ENCODE results near the gene CD38.

CD38 gene

DNA sequence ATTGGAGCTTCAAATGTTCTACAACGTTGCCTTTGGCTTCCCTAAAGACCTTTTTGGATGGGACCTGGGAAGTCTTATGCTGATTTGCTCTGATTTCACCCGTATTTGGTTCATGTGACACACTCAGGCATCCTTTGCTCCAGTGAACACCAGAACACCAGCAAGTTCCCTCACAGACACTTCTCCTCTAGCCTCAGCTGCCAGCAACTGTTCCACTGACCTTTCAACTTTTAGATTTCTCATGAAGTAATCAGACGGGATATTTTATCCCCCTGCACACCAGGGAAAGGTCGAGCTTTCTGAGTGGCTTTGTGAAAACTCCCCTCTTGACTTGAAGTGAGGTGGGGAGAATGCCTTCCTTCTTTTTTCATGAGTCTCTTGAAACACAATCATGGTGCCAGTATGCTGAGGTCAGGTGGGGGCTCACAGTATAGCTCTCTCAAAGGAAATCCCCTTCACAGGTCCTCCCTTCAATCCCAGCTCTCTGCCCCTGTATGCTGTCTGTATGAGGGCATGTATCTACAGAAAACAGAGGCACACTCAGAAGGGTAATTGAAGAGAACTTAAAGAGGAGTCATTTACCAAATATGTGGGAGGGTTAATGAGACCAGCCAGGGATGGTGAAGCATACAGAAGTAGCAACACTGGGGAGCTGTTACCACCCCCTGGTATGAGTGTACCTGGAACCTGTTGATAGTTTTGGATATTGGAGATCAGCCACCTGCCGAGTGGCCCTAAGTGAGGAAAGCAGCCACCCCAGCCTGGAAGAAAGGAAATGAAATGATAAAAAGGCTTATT lies 97.7 kb downstream of the CD38 start (continued):
- TF ChIP-seq ZNF560 (tag by site-specific recombination; IDR thresholded peaks at IDR 0.05; ENCODE audit: borderline replicate concordance) = no peak

DNA sequence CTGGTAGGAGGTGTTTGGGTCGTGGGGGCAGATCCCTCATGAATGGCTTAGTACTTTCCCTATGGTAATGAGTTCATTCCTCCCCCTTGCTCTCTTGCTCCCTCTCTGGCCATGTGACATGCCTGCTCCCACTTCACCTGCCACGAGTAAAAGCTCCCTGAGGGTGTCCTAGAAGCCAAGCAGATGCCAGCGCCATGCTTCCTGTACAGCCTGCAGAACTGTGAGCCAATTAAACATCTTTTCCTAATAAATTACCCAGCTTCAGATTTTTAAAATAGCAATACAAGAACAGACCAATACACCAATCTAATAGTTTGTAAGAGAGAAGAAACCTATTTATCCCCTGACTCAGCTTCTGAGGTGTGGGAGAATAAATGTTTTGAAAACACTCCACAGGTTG lies 99.9 kb downstream of the CD38 start:
- ChIA-PET POLR2A (no interaction called here), CTCF (interaction anchor here (1.0 kb wide), 2 partner anchors 23 to 78 kb away, joined by 3 to 4 read pairs; no protein-coding TSS in a partner anchor)
- H3K27ac ChIP-seq (ENCODE audit: extremely low read depth, low read depth, low read length) = no peak overlapping the region
- no peak for TF ChIP-seq ZFHX2 (tag by site-specific recombination; conservative IDR thresholded peaks at IDR 0.05)
- TF ChIP-seq TRIM28 (IDR thresholded peaks at IDR 0.05; ENCODE audit: borderline replicate concordance, low read length) = peak; percentile 30; the same call in 1 of the 2 replicates
- no peaks in the 10 kb centered on the region for H3K9me3 ChIP-seq (ENCODE audit: control insufficient read depth, insufficient read depth, low read depth, low read length)
- no peak overlapping the region for H3K4me3 ChIP-seq (ENCODE audit: low read depth, low read length)
- H3K36me3 ChIP-seq (ENCODE audit: control insufficient read depth in 2 of 2, insufficient read depth in 1 of 2, low read length in 2 of 2) = no peaks in the 10 kb centered on the region
- no peaks in the 10 kb centered on the region for H3K4me1 ChIP-seq (ENCODE audit: control insufficient read depth, insufficient read depth, low read length)

DNA sequence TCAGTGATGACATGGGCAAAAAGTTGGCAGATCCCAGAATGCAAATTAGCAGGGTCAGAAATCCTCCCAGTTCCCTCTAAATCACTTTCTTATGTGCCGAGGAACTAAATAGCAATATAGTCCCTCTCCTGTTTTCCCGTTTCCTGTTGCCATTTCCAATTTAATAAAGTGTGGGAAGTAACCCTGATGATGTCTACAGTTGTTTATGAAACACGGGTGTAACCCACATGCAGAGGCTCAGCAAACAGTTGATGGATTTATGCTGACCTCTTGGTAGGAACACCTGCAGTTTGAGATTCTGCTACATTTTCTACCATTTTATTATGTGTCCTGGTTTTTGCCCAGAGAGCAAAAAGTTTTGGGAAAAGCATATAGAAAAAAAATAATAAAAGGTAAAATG lies 103.7 kb downstream of the CD38 start:
- no peak overlapping the region for H3K4me3 ChIP-seq (ENCODE audit: low read depth, low read length)
- no peak overlapping the region for H3K27ac ChIP-seq (ENCODE audit: extremely low read depth, low read depth, low read length)
- H3K36me3 ChIP-seq (ENCODE audit: control insufficient read depth in 2 of 2, insufficient read depth in 1 of 2, low read length in 2 of 2) = no peaks in the 10 kb centered on the region
- ChIA-PET POLR2A (no interaction called here), CTCF (interaction anchor here (0.8 to 5.3 kb wide), 23 partner anchors 11 to 383 kb away, joined by 3 to 119 read pairs (median 5); partner anchors contain the start of gene FGFBP2)
- H3K9me3 ChIP-seq (ENCODE audit: control insufficient read depth, insufficient read depth, low read depth, low read length) = no peaks in the 10 kb centered on the region
- TF ChIP-seq MYNN (tag by site-specific recombination; IDR thresholded peaks at IDR 0.05; ENCODE audit: borderline replicate concordance) (no peak), MZF1 (tag by site-specific recombination; IDR thresholded peaks at IDR 0.05; ENCODE audit: borderline replicate concordance) (no peak), ZNF416 (tag by site-specific recombination; IDR thresholded peaks at IDR 0.05) (no peak), ZNF184 (tag by site-specific recombination; IDR thresholded peaks at IDR 0.05) (no peak)
- H3K4me1 ChIP-seq (ENCODE audit: control insufficient read depth, insufficient read depth, low read length) = no peaks in the 10 kb centered on the region

DNA sequence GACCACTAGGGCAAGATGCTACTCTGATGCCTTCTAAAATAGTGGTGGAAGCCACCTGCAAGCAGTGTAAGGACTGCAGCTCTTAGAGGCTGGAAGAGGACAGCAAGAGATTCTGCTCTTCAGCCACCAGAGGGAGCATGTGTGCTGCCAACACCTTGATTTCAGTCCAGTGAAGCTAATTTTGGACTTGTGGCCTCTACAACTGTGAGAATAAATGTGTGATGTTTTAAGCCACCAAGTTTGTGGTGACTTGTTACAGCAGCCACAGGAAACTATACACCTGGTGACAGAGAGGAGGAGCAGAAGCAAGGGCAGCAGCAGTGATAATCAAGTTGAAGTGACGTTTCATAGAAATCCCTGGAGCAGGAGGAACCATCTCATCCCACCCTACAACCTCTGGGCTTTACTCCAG lies 104.6 kb downstream of the CD38 start:
- Histone ChIP-seq H3K4me3 (ENCODE audit: low read depth, low read length) (no peak overlapping the region), H3K4me1 (ENCODE audit: control insufficient read depth, insufficient read depth, low read length) (no peaks in the 10 kb centered on the region), H3K9me3 (ENCODE audit: control insufficient read depth, insufficient read depth, low read depth, low read length) (no peaks in the 10 kb centered on the region), H3K27ac (ENCODE audit: extremely low read depth, low read depth, low read length) (no peak overlapping the region), H3K36me3 (ENCODE audit: control insufficient read depth in 2 of 2, insufficient read depth in 1 of 2, low read length in 2 of 2) (no peaks in the 10 kb centered on the region)
- POLR2A ChIA-PET = interaction anchor here (1.4 kb wide), 1 partner anchor 74 kb away, joined by 6 read pairs; no protein-coding TSS in a partner anchor
- CTCF ChIA-PET = interaction anchor here (0.5 to 5.3 kb wide), 49 partner anchors 10 to 1670 kb away, joined by 3 to 119 read pairs (median 4); partner anchors contain the start of genes FGFBP1 and FGFBP2
- TF ChIP-seq ZNF341 (tag by site-specific recombination; IDR thresholded peaks at IDR 0.05; ENCODE audit: low read depth) (no peak), ZNF169 (tag by site-specific recombination; IDR thresholded peaks at IDR 0.05) (no peak), ZNF48 (tag by site-specific recombination; IDR thresholded peaks at IDR 0.05) (no peak), ZNF654 (tag by site-specific recombination; IDR thresholded peaks at IDR 0.05; ENCODE audit: low read depth) (peak; percentile 64)
- TF ChIP-seq, protein P1, sequence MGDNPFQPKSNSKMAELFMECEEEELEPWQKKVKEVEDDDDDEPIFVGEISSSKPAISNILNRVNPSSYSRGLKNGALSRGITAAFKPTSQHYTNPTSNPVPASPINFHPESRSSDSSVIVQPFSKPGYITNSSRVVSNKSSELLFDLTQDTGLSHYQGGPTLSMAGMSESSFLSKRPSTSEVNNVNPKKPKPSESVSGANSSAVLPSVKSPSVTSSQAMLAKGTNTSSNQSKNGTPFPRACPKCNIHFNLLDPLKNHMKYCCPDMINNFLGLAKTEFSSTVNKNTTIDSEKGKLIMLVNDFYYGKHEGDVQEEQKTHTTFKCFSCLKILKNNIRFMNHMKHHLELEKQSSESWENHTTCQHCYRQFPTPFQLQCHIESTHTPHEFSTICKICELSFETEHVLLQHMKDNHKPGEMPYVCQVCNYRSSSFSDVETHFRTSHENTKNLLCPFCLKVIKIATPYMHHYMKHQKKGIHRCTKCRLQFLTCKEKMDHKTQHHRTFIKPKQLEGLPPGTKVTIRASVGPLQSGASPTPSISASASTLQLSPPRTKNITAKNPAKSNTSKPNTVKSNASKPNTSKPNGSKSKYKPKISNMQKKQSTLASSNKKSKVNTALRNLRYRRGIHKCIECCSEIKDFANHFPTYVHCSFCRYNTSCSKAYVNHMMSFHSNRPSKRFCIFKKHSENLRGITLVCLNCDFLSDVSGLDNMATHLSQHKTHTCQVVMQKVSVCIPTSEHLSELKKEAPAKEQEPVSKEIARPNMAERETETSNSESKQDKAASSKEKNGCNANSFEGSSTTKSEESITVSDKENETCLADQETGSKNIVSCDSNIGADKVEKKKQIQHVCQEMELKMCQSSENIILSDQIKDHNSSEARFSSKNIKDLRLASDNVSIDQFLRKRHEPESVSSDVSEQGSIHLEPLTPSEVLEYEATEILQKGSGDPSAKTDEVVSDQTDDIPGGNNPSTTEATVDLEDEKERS (tag by site-specific recombination; IDR thresholded peaks at IDR 0.05) = no peak
- TF ChIP-seq, protein P2, sequence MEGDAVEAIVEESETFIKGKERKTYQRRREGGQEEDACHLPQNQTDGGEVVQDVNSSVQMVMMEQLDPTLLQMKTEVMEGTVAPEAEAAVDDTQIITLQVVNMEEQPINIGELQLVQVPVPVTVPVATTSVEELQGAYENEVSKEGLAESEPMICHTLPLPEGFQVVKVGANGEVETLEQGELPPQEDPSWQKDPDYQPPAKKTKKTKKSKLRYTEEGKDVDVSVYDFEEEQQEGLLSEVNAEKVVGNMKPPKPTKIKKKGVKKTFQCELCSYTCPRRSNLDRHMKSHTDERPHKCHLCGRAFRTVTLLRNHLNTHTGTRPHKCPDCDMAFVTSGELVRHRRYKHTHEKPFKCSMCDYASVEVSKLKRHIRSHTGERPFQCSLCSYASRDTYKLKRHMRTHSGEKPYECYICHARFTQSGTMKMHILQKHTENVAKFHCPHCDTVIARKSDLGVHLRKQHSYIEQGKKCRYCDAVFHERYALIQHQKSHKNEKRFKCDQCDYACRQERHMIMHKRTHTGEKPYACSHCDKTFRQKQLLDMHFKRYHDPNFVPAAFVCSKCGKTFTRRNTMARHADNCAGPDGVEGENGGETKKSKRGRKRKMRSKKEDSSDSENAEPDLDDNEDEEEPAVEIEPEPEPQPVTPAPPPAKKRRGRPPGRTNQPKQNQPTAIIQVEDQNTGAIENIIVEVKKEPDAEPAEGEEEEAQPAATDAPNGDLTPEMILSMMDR (tag by site-specific recombination; IDR thresholded peaks at IDR 0.05) = 0 out of 2 replicates have a peak, but pooled peaks have one; percentile 51

All from HEK293 (cell line).